ENCODE results near the gene CCDC27.

- TF ChIP-seq POLR2A (IDR thresholded peaks at IDR 0.05; ENCODE audit: insufficient read depth in 1 of 2, low read depth in 2 of 2, low read length in 2 of 2) (no peak), PCBP2 (optimal IDR thresholded peaks at IDR 0.05; ENCODE audit: low read depth, low read length, poor library complexity, severe bottlenecking) (no peak), TARDBP (CRISPR knock-in tag; IDR thresholded peaks at IDR 0.05) (no peak), LCORL (IDR thresholded peaks at IDR 0.05) (no peak), LCORL (CRISPR knock-in tag; IDR thresholded peaks at IDR 0.05) (no peak), RXRA (CRISPR knock-in tag; IDR thresholded peaks at IDR 0.05) (no peak)
- TF ChIP-seq, protein P1, sequence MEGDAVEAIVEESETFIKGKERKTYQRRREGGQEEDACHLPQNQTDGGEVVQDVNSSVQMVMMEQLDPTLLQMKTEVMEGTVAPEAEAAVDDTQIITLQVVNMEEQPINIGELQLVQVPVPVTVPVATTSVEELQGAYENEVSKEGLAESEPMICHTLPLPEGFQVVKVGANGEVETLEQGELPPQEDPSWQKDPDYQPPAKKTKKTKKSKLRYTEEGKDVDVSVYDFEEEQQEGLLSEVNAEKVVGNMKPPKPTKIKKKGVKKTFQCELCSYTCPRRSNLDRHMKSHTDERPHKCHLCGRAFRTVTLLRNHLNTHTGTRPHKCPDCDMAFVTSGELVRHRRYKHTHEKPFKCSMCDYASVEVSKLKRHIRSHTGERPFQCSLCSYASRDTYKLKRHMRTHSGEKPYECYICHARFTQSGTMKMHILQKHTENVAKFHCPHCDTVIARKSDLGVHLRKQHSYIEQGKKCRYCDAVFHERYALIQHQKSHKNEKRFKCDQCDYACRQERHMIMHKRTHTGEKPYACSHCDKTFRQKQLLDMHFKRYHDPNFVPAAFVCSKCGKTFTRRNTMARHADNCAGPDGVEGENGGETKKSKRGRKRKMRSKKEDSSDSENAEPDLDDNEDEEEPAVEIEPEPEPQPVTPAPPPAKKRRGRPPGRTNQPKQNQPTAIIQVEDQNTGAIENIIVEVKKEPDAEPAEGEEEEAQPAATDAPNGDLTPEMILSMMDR (CRISPR knock-in tag; IDR thresholded peaks at IDR 0.05): no peak
- TF ChIP-seq, protein P2, sequence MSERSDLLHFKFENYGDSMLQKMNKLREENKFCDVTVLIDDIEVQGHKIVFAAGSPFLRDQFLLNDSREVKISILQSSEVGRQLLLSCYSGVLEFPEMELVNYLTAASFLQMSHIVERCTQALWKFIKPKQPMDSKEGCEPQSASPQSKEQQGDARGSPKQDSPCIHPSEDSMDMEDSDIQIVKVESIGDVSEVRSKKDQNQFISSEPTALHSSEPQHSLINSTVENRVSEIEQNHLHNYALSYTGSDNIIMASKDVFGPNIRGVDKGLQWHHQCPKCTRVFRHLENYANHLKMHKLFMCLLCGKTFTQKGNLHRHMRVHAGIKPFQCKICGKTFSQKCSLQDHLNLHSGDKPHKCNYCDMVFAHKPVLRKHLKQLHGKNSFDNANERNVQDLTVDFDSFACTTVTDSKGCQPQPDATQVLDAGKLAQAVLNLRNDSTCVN (CRISPR knock-in tag; IDR thresholded peaks at IDR 0.05; ENCODE audit: borderline replicate concordance): no peak
- TF ChIP-seq, protein P3, sequence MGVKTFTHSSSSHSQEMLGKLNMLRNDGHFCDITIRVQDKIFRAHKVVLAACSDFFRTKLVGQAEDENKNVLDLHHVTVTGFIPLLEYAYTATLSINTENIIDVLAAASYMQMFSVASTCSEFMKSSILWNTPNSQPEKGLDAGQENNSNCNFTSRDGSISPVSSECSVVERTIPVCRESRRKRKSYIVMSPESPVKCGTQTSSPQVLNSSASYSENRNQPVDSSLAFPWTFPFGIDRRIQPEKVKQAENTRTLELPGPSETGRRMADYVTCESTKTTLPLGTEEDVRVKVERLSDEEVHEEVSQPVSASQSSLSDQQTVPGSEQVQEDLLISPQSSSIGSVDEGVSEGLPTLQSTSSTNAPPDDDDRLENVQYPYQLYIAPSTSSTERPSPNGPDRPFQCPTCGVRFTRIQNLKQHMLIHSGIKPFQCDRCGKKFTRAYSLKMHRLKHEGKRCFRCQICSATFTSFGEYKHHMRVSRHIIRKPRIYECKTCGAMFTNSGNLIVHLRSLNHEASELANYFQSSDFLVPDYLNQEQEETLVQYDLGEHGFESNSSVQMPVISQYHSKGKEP (CRISPR knock-in tag; IDR thresholded peaks at IDR 0.05): no peak
- TF ChIP-seq, protein P4, sequence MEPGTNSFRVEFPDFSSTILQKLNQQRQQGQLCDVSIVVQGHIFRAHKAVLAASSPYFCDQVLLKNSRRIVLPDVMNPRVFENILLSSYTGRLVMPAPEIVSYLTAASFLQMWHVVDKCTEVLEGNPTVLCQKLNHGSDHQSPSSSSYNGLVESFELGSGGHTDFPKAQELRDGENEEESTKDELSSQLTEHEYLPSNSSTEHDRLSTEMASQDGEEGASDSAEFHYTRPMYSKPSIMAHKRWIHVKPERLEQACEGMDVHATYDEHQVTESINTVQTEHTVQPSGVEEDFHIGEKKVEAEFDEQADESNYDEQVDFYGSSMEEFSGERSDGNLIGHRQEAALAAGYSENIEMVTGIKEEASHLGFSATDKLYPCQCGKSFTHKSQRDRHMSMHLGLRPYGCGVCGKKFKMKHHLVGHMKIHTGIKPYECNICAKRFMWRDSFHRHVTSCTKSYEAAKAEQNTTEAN (CRISPR knock-in tag; conservative IDR thresholded peaks at IDR 0.05): no peak
Observed at GRCh38 chr1:3809680-3810079, 57.4 kb downstream of the CCDC27 start.
